ENCODE measurements around the gene DLL4. TPM values are rescaled to one million over a fixed set of nuclear protein-coding genes. Genes with fewer than 3 reads are reported as not detected.

DLL4 gene
- total and polyA plus RNA-seq, 2 donors (not counting 1 experiment from before 2014, with no cell fraction given): 0.07 to 0.30 TPM

DNA sequence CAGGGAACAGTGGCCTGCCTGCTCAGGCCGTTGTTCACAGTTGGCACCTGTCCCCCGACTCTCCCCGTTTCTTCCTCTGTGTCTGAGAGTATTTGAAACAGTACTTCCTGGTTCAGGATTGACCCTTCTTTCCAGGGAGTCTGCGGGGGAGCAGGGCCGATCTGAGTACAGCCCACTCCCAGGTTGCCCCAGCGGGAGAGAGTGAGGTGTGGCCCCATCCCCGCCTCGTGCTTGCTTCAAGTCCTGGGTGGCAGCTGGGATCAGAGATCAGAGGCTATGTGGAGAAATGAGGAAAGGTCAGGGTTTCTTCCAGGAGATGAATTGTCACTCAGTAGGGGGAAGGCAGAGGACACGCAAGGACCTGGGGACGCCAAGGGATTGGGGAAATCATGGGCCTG lies 6.5 kb upstream of the DLL4 start:
- Histone ChIP-seq H3K4me3 (ENCODE audit: control extremely low read depth in 1 of 5, extremely low read depth in 1 of 5, insufficient read depth in 1 of 5, low read depth in 2 of 5, low read length in 4 of 5) (no peak overlapping the region), H3K4me1 (ENCODE audit: control insufficient read depth in 2 of 2, insufficient read depth in 2 of 2, low read length in 2 of 2) (peaks cover 23% of the 10 kb centered on the region in 2 donors), H3K9me3 (ENCODE audit: control extremely low read depth in 1 of 3, control insufficient read depth in 2 of 3, insufficient read depth in 1 of 3, low read length in 2 of 3) (peaks cover 0 to 15% (median 0%) of the 10 kb centered on the region in 3 donors), H3K27me3 (replicated peaks in 1 of 4; ENCODE audit: control extremely low read depth in 1 of 4, control insufficient read depth in 3 of 4, insufficient read depth in 4 of 4, low read length in 3 of 4) (peaks cover 0 to 31% (median 22%) of the 10 kb centered on the region in 4 experiments), H4K20me1 (ENCODE audit: control insufficient read depth, insufficient read depth, low read length, poor library complexity, severe bottlenecking) (no peaks in the 10 kb centered on the region), H3K36me3 (replicated peaks in 1 of 2; ENCODE audit: control extremely low read depth in 1 of 2, control insufficient read depth in 1 of 2, extremely low read depth in 1 of 2, insufficient read depth in 2 of 2, low read length in 1 of 2) (no peaks in the 10 kb centered on the region), H3K9ac (ENCODE audit: low read length) (no peak overlapping the region), H2AFZ (ENCODE audit: insufficient read depth, low read depth, low read length, poor library complexity, severe bottlenecking) (no peak overlapping the region), H3K79me2 (ENCODE audit: control insufficient read depth, insufficient read depth, low read length) (no peaks in the 10 kb centered on the region), H3K27ac (ENCODE audit: low read length in 2 of 2) (no peak overlapping the region), H3K4me2 (replicated peaks; ENCODE audit: low read depth, low read length, poor library complexity, severe bottlenecking) (no peak overlapping the region)
- WGBS (ENCODE audit: insufficient coverage): 83% methylated on average over 10 of the region's 10 CpGs
- intact Hi-C loops (cut with micrococcal nuclease): no loop called here
- POLR2A ChIA-PET: no interaction called here
- Mint-ChIP-seq H3K4me3 (no peak overlapping the region), H3K27ac (no peak overlapping the region), H3K27me3 (peaks cover 23% of the 10 kb centered on the region), H3K4me1 (peaks cover 18% of the 10 kb centered on the region), H3K9me3 (ENCODE audit: insufficient read depth) (no peaks in the 10 kb centered on the region)
- DNase-seq: no peak
- TF ChIP-seq, protein P1, sequence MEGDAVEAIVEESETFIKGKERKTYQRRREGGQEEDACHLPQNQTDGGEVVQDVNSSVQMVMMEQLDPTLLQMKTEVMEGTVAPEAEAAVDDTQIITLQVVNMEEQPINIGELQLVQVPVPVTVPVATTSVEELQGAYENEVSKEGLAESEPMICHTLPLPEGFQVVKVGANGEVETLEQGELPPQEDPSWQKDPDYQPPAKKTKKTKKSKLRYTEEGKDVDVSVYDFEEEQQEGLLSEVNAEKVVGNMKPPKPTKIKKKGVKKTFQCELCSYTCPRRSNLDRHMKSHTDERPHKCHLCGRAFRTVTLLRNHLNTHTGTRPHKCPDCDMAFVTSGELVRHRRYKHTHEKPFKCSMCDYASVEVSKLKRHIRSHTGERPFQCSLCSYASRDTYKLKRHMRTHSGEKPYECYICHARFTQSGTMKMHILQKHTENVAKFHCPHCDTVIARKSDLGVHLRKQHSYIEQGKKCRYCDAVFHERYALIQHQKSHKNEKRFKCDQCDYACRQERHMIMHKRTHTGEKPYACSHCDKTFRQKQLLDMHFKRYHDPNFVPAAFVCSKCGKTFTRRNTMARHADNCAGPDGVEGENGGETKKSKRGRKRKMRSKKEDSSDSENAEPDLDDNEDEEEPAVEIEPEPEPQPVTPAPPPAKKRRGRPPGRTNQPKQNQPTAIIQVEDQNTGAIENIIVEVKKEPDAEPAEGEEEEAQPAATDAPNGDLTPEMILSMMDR (IDR thresholded peaks at IDR 0.05): no peak
- no peak for TF ChIP-seq EZH2 (IDR thresholded peaks at IDR 0.05; ENCODE audit: borderline replicate concordance, insufficient read depth, low read depth, low read length, poor library complexity, severe bottlenecking)
- CTCF ChIA-PET: interaction anchor here (0.8 to 10.7 kb wide), 4 partner anchors 9 to 262 kb away, joined by 3 to 84 read pairs (median 5); partner anchors contain the start of gene VPS18
- no peak for ATAC-seq (ENCODE audit: low read depth)

DNA sequence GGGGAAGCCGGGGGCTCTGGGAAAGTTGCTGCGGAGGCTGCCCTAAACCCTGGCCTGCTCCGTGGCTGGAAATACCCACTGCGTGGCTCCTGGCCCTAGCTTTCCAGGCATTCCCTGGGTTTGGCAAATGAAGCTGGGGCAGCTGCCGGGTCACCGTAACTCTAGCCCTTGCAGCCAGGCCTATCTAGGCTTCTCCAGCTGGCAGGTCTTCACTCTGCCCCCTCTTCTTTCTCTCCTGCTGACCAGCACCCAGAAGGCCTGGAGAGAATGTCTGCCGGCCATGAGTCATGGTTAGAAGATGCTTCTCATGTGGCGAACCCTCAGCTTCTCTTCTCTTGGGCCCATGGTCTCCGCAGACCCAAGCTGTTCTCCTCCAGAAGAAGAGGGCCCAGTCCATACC lies 5.6 kb upstream of the DLL4 start:
- no peak overlapping the region for H3K4me3 ChIP-seq (ENCODE audit: control extremely low read depth in 1 of 5, extremely low read depth in 1 of 5, insufficient read depth in 1 of 5, low read depth in 2 of 5, low read length in 4 of 5)
- no peak overlapping the region for H3K4me3 Mint-ChIP-seq
- H3K36me3 ChIP-seq (replicated peaks in 1 of 2; ENCODE audit: control extremely low read depth in 1 of 2, control insufficient read depth in 1 of 2, extremely low read depth in 1 of 2, insufficient read depth in 2 of 2, low read length in 1 of 2): no peaks in the 10 kb centered on the region
- peaks cover 24% of the 10 kb centered on the region for H3K27me3 Mint-ChIP-seq
- no peak overlapping the region for H3K9ac ChIP-seq (ENCODE audit: low read length)
- intact Hi-C loops (cut with micrococcal nuclease): no loop called here
- TF ChIP-seq EZH2 (IDR thresholded peaks at IDR 0.05; ENCODE audit: borderline replicate concordance, insufficient read depth, low read depth, low read length, poor library complexity, severe bottlenecking): no peak
- TF ChIP-seq, protein P1 (IDR thresholded peaks at IDR 0.05): no peak
- ChIA-PET POLR2A (no interaction called here), CTCF (interaction anchor here (0.5 to 10.7 kb wide), 5 partner anchors 8 to 261 kb away, joined by 3 to 84 read pairs (median 4); no protein-coding TSS in a partner anchor)
- peaks cover 0 to 15% (median 0%) of the 10 kb centered on the region in 3 donors for H3K9me3 ChIP-seq (ENCODE audit: control extremely low read depth in 1 of 3, control insufficient read depth in 2 of 3, insufficient read depth in 1 of 3, low read length in 2 of 3)
- no peak overlapping the region for H3K4me2 ChIP-seq (replicated peaks; ENCODE audit: low read depth, low read length, poor library complexity, severe bottlenecking)
- H3K9me3 Mint-ChIP-seq (ENCODE audit: insufficient read depth): no peaks in the 10 kb centered on the region
- 98% methylated on average over 8 of the region's 9 CpGs for WGBS (ENCODE audit: insufficient coverage)
- H3K27ac ChIP-seq (ENCODE audit: low read length in 2 of 2): no peak overlapping the region
- DNase-seq (no peak), ATAC-seq (ENCODE audit: low read depth) (no peak)
- H3K27me3 ChIP-seq (replicated peaks in 1 of 4; ENCODE audit: control extremely low read depth in 1 of 4, control insufficient read depth in 3 of 4, insufficient read depth in 4 of 4, low read length in 3 of 4): peaks cover 0 to 41% (median 26%) of the 10 kb centered on the region in 4 experiments
- no peaks in the 10 kb centered on the region for H3K79me2 ChIP-seq (ENCODE audit: control insufficient read depth, insufficient read depth, low read length)
- H3K4me1 Mint-ChIP-seq: peaks cover 22% of the 10 kb centered on the region
- H2AFZ ChIP-seq (ENCODE audit: insufficient read depth, low read depth, low read length, poor library complexity, severe bottlenecking): no peak overlapping the region
- H3K4me1 ChIP-seq (ENCODE audit: control insufficient read depth in 2 of 2, insufficient read depth in 2 of 2, low read length in 2 of 2): peaks cover 32 to 33% of the 10 kb centered on the region in 2 donors
- peaks cover 7% of the 10 kb centered on the region for H4K20me1 ChIP-seq (ENCODE audit: control insufficient read depth, insufficient read depth, low read length, poor library complexity, severe bottlenecking)
- no peak overlapping the region for H3K27ac Mint-ChIP-seq
